ENCODE data around the gene C3orf20.

DNA sequence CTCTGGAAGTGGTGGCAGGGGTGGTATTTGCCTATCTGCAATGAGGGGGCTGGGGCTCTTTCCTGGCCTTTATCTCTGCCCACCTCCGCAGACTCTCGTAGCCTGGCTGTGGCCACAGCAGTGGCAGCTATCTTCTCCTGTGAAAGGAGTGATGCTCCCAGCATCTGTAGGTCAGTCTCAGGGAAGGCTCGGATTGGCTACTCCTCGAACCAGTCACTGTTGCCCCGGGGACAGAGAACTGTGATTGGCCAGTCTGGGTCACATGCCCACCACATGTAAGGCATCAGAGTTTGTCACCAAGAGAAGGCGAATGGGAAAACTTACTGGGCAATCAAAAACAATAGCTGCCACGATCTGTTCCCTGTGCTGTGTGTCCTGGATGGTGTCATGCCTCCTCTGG, 113.7 kb downstream of the C3orf20 start:
- TF ChIP-seq, protein P1, sequence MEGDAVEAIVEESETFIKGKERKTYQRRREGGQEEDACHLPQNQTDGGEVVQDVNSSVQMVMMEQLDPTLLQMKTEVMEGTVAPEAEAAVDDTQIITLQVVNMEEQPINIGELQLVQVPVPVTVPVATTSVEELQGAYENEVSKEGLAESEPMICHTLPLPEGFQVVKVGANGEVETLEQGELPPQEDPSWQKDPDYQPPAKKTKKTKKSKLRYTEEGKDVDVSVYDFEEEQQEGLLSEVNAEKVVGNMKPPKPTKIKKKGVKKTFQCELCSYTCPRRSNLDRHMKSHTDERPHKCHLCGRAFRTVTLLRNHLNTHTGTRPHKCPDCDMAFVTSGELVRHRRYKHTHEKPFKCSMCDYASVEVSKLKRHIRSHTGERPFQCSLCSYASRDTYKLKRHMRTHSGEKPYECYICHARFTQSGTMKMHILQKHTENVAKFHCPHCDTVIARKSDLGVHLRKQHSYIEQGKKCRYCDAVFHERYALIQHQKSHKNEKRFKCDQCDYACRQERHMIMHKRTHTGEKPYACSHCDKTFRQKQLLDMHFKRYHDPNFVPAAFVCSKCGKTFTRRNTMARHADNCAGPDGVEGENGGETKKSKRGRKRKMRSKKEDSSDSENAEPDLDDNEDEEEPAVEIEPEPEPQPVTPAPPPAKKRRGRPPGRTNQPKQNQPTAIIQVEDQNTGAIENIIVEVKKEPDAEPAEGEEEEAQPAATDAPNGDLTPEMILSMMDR (IDR thresholded peaks at IDR 0.05) = no peak
- TF ChIP-seq POLR2A (IDR thresholded peaks at IDR 0.05) = no peak
